ENCODE data around the gene COX19. TPM values are rescaled to one million over a fixed set of nuclear protein-coding genes. Genes with fewer than 3 reads are reported as not detected.
A peak's percentile ranks its signal among the peaks of the same experiment; 100 is the strongest.

The COX19 gene
- total and polyA plus RNA-seq, 2 of the 13 experiments (the other 11 are each of a cell fraction or from before 2014, with no cell fraction given) = 11.5 to 21.7 TPM

- peak; percentile 59; the same call in 1 of the 2 replicates for TF ChIP-seq RERE (CRISPR knock-in tag; IDR thresholded peaks at IDR 0.05; ENCODE audit: low read depth)
- 0 out of 2 replicates have a peak, but pooled peaks have one; percentile 38 for TF ChIP-seq ISL2 (CRISPR knock-in tag; IDR thresholded peaks at IDR 0.05)
- TF ChIP-seq ELF3 (CRISPR knock-in tag; IDR thresholded peaks at IDR 0.05) = no peak
- no peak for TF ChIP-seq MIER3 (CRISPR knock-in tag; IDR thresholded peaks at IDR 0.05; ENCODE audit: borderline replicate concordance)
- TF ChIP-seq ZNF260 (CRISPR knock-in tag; IDR thresholded peaks at IDR 0.05; ENCODE audit: borderline replicate concordance, low read depth) = no peak
- peak; percentile 51; the same call in 1 of the 2 replicates for TF ChIP-seq NAIF1 (CRISPR knock-in tag; IDR thresholded peaks at IDR 0.05; ENCODE audit: borderline replicate concordance)
- no peak for TF ChIP-seq JDP2 (CRISPR knock-in tag; IDR thresholded peaks at IDR 0.05; ENCODE audit: borderline replicate concordance)
- peak in 1 of 2 experiments; percentile 64; a peak in 2 of 4 replicates for TF ChIP-seq EP300 (IDR thresholded peaks at IDR 0.05; ENCODE audit: low read depth in 2 of 2, low read length in 2 of 2)
- TF ChIP-seq EP300 (CRISPR knock-in tag; IDR thresholded peaks at IDR 0.05; ENCODE audit: borderline replicate concordance) = peak; percentile 56; the same call in 1 of the 2 replicates
- TF ChIP-seq BCL6 (CRISPR knock-in tag; IDR thresholded peaks at IDR 0.05) = peak; percentile 86
- TF ChIP-seq ATF4 (CRISPR knock-in tag; IDR thresholded peaks at IDR 0.05) = peak in 1 of 2 experiments; percentile 53; a peak in 2 of 4 replicates
- peak; percentile 97 for TF ChIP-seq MAFF (IDR thresholded peaks at IDR 0.05; ENCODE audit: low read depth, low read length)
- no peak for TF ChIP-seq PREB (CRISPR knock-in tag; IDR thresholded peaks at IDR 0.05)
- no peak for TF ChIP-seq FOXP1 (IDR thresholded peaks at IDR 0.05)
- 0 out of 2 replicates have a peak, but pooled peaks have one; percentile 44 for TF ChIP-seq FOXP1 (CRISPR knock-in tag; IDR thresholded peaks at IDR 0.05)
- no peak for TF ChIP-seq FLYWCH1 (CRISPR knock-in tag; IDR thresholded peaks at IDR 0.05)
- 0 out of 2 replicates have a peak, but pooled peaks have one; percentile 52 for TF ChIP-seq TARDBP (CRISPR knock-in tag; IDR thresholded peaks at IDR 0.05)
- TF ChIP-seq ZSCAN9 (CRISPR knock-in tag; IDR thresholded peaks at IDR 0.05; ENCODE audit: borderline replicate concordance) = 0 out of 2 replicates have a peak, but pooled peaks have one; percentile 38
- TF ChIP-seq CEBPG (CRISPR knock-in tag; IDR thresholded peaks at IDR 0.05) = peak; percentile 91
- no peak for TF ChIP-seq ZBTB34 (CRISPR knock-in tag; IDR thresholded peaks at IDR 0.05)
- no peak for TF ChIP-seq MXI1 (IDR thresholded peaks at IDR 0.05; ENCODE audit: borderline replicate concordance, low read depth, low read length)
- TF ChIP-seq SIN3B (IDR thresholded peaks at IDR 0.05; ENCODE audit: low read length) = no peak
- TF ChIP-seq MYNN (CRISPR knock-in tag; IDR thresholded peaks at IDR 0.05; ENCODE audit: low read depth) = no peak
Measured at GRCh38 chr7:972676-973309, 2.6 kb downstream of the COX19 start (continued).
